Peyer's patch (tissue), 4 donors: ENCODE measurements around the gene XAF1.
"Not testable (repeated sequence)": the region's sequence is repeated elsewhere in the genome, so short reads cannot be mapped to it uniquely, and the experiment has no call there.

ENCODE experiments used
- POLR2A ChIP-seq, 2 donors: fragments of 450-650 bp; IDR thresholded peaks; one replicate each; pipeline ENCODE4 v1.5.1; 2017; ENCODE audit warnings: antibody characterized with exemption in 2 of 2, mild to moderate bottlenecking in 2 of 2, moderate library complexity in 2 of 2
- TF ChIP-seq, protein P1 (sequence below), 6 experiments: fragments of 450-650 bp in 4 of 6; fragments of 200-600 bp in 2 of 6; sonication (generic) in 1 of 6; IDR thresholded peaks; one replicate each; pipeline ENCODE4 v1.5.1; 2017 to 2019; ENCODE audit warnings: antibody characterized with exemption in 6 of 6, mild to moderate bottlenecking in 3 of 6, moderate library complexity in 1 of 6

DNA sequence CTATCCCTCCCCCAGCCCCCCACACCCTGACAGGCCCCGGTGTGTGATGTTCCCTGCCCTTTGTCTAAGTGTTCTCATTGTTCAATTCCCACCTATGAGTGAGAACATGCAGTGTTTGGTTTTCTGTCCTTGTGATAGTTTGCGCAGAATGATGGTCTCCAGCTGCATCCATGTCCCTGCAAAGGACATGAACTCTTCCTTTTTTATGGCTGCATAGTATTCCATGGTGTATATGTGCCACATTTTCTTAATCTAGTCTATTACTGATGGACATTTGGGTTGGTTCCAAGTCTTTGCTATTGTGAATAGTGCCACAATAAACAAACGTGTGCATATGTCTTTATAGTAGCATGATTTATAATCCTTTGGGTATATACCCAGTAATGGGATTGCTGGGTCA lies 60.5 kb downstream of the XAF1 start:
- TF ChIP-seq, protein P1, sequence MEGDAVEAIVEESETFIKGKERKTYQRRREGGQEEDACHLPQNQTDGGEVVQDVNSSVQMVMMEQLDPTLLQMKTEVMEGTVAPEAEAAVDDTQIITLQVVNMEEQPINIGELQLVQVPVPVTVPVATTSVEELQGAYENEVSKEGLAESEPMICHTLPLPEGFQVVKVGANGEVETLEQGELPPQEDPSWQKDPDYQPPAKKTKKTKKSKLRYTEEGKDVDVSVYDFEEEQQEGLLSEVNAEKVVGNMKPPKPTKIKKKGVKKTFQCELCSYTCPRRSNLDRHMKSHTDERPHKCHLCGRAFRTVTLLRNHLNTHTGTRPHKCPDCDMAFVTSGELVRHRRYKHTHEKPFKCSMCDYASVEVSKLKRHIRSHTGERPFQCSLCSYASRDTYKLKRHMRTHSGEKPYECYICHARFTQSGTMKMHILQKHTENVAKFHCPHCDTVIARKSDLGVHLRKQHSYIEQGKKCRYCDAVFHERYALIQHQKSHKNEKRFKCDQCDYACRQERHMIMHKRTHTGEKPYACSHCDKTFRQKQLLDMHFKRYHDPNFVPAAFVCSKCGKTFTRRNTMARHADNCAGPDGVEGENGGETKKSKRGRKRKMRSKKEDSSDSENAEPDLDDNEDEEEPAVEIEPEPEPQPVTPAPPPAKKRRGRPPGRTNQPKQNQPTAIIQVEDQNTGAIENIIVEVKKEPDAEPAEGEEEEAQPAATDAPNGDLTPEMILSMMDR (IDR thresholded peaks at IDR 0.05) = not testable (repeated sequence)
- not testable (repeated sequence) for TF ChIP-seq POLR2A (IDR thresholded peaks at IDR 0.05)
